ENCODE measurements around the gene KLC1. TPM values are rescaled to one million over a fixed set of nuclear protein-coding genes. Genes with fewer than 3 reads are reported as not detected.

Gene KLC1
- total and polyA plus RNA-seq, 7 donors: 25.0 to 399 (median 216) TPM

DNA sequence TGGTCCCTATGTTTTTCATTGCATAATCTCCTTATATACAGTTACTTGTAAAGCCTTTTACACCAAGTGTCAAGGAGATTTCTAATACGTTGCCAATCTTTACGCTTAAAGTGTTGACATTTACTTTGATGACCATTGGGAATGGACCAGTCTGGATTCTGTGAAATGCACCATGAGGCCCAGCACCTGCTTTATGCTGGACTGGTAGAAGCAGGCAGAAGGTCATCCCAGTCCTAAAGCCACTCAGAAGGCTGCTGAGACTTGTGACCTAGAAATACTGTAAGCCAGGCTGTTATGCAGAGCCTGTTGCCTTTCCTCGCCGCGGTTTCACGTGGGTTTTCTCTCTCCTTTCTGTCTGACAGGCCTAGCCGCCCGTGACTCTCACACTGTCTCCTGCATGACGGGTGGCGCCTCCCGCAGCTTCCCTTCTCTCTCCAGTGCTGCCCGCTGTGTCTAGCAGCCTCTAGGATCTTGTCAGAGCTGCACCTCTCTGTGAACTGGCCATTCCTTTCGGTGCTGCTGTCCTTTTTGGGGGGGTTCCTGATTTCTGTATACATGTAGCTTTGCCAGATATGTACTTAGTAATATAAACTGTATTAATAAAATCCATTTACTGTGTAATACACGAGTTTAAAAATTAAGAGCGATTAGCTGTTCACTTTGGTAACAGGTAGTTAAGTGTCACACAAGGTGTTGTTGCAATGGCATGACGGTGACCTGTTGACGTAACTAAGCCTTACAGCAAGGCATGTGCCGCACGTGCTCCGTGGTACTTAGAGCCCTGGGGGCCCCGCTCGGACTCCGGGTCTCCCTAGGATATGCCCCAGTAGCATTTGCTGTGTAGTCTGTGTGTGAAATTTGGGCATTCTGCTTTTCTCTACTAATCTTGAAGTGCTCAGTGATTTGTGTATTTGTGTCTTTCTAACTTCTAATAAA is 56.5 kb downstream of the KLC1 start:
- intact Hi-C loops (cut with DNase I): no loop called here
- WGBS, 2 donors: 94 to 95% methylated on average over 23 of the region's 23 CpGs
- H3K4me3 ChIP-seq: no peak overlapping the region
- DNase-seq: no peak
- peaks cover 17 to 90% (median 49%) of the 10 kb centered on the region in 4 donors for H3K36me3 ChIP-seq
- no peaks in the 10 kb centered on the region for H3K27me3 ChIP-seq
- H3K9me3 ChIP-seq: no peaks in the 10 kb centered on the region
- H3K4me1 ChIP-seq: peaks cover 0 to 20% (median 3%) of the 10 kb centered on the region in 4 donors
- TF ChIP-seq EP300 (IDR thresholded peaks at IDR 0.05): no peak
- no peak overlapping the region for H3K27ac ChIP-seq

GRCh38 chr14:103686831-103687485 is 57.9 kb downstream of the KLC1 start:
- H3K9me3 ChIP-seq: no peaks in the 10 kb centered on the region
- H3K36me3 ChIP-seq: peaks cover 11 to 82% (median 39%) of the 10 kb centered on the region in 4 donors
- no peak overlapping the region for H3K27ac ChIP-seq
- no peak for TF ChIP-seq EP300 (IDR thresholded peaks at IDR 0.05)
- no peak for TF ChIP-seq POLR2AphosphoS5 (IDR thresholded peaks at IDR 0.05)
- TF ChIP-seq POLR2A (IDR thresholded peaks at IDR 0.05): no peak
- TF ChIP-seq, protein P1, sequence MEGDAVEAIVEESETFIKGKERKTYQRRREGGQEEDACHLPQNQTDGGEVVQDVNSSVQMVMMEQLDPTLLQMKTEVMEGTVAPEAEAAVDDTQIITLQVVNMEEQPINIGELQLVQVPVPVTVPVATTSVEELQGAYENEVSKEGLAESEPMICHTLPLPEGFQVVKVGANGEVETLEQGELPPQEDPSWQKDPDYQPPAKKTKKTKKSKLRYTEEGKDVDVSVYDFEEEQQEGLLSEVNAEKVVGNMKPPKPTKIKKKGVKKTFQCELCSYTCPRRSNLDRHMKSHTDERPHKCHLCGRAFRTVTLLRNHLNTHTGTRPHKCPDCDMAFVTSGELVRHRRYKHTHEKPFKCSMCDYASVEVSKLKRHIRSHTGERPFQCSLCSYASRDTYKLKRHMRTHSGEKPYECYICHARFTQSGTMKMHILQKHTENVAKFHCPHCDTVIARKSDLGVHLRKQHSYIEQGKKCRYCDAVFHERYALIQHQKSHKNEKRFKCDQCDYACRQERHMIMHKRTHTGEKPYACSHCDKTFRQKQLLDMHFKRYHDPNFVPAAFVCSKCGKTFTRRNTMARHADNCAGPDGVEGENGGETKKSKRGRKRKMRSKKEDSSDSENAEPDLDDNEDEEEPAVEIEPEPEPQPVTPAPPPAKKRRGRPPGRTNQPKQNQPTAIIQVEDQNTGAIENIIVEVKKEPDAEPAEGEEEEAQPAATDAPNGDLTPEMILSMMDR (IDR thresholded peaks at IDR 0.05): no peak
- WGBS, 2 donors: 89 to 91% methylated on average over 19 of the region's 19 CpGs
- H3K4me3 ChIP-seq: no peak overlapping the region
- no peak for DNase-seq
- no peaks in the 10 kb centered on the region for H3K27me3 ChIP-seq
- peaks cover 0 to 20% (median 3%) of the 10 kb centered on the region in 4 donors for H3K4me1 ChIP-seq
- intact Hi-C loops (cut with DNase I): no loop called here

DNA sequence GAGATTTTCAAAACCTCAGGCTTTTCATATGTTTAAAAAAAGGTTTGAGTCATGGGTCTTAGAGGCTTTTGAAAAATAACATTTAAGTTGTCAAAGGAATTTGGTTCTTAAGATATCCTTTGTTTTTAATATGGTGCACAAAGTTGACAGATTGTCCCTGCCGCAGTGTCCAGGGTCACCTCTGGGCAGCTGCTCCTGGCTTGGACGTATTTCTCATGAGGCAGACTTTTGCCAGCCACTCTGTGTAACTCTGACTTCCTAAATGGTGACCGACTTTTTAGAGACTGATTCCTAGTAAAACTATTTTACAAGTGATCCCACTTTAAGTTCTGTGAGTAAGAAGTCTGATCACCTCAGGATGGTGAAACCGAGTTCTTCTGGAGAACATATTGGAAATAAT is 58.7 kb downstream of the KLC1 start:
- H3K9me3 ChIP-seq: no peaks in the 10 kb centered on the region
- peaks cover 12 to 82% (median 42%) of the 10 kb centered on the region in 4 donors for H3K36me3 ChIP-seq
- no peak for DNase-seq
- 95 to 98% methylated on average over 4 of the region's 4 CpGs for WGBS, 2 donors
- intact Hi-C loops (cut with DNase I): no loop called here
- H3K4me3 ChIP-seq: no peak overlapping the region
- H3K27ac ChIP-seq: no peak overlapping the region
- H3K27me3 ChIP-seq: no peaks in the 10 kb centered on the region
- peaks cover 0 to 20% (median 3%) of the 10 kb centered on the region in 4 donors for H3K4me1 ChIP-seq
- TF ChIP-seq POLR2A (IDR thresholded peaks at IDR 0.05) (no peak), EP300 (IDR thresholded peaks at IDR 0.05) (no peak), POLR2AphosphoS5 (IDR thresholded peaks at IDR 0.05) (no peak)
- TF ChIP-seq, protein P1 (IDR thresholded peaks at IDR 0.05): no peak

GRCh38 chr14:103688441-103688840 is 59.4 kb downstream of the KLC1 start:
- intact Hi-C loops (cut with DNase I): no loop called here
- TF ChIP-seq POLR2A (IDR thresholded peaks at IDR 0.05) (no peak), POLR2AphosphoS5 (IDR thresholded peaks at IDR 0.05) (no peak), EP300 (IDR thresholded peaks at IDR 0.05) (no peak)
- TF ChIP-seq, protein P1 (IDR thresholded peaks at IDR 0.05): no peak
- Histone ChIP-seq H3K4me3 (no peak overlapping the region), H3K9me3 (no peaks in the 10 kb centered on the region), H3K4me1 (peaks cover 0 to 20% (median 3%) of the 10 kb centered on the region in 4 donors), H3K36me3 (peaks cover 17 to 82% (median 43%) of the 10 kb centered on the region in 4 donors), H3K27ac (peak overlapping the region in 1 of 4 donors; percentile 14), H3K27me3 (no peaks in the 10 kb centered on the region)
- 95 to 96% methylated on average over 5 of the region's 5 CpGs for WGBS, 2 donors
- DNase-seq: no peak

Measured in sigmoid colon (tissue), 7 donors.